Type B pancreatic cell (in vitro differentiated cells): ENCODE data around the gene KCNJ6. TPM values are rescaled to one million over a fixed set of nuclear protein-coding genes. Genes with fewer than 3 reads are reported as not detected.

Experiments used
- DNase-seq: peaks from one replicate; pipeline ENCODE4 v3.0.0; 2021; ENCODE audit warnings: mixed read lengths; ENCODE audit not compliant: unreplicated experiment; ENCODE audit errors: extremely low spot score
- H3K27ac Mint-ChIP-seq: 2 replicates; pipeline ENCODE4 v1.8.0; 2021; ENCODE audit warnings: mild to moderate bottlenecking, mixed read lengths
- H3K27me3 Mint-ChIP-seq: 2 replicates; pipeline ENCODE4 v1.8.0; 2021; ENCODE audit warnings: mixed read lengths
- H3K36me3 Mint-ChIP-seq: 2 replicates; pipeline ENCODE4 v1.8.0; 2021; ENCODE audit warnings: mixed read lengths
- H3K4me1 Mint-ChIP-seq: one replicate; pipeline ENCODE4 v1.8.0; 2021; ENCODE audit warnings: mixed read lengths; ENCODE audit not compliant: unreplicated experiment
- H3K4me3 Mint-ChIP-seq: 2 replicates; pipeline ENCODE4 v1.8.0; 2021; ENCODE audit warnings: mild to moderate bottlenecking, mixed read lengths
- H3K9me3 Mint-ChIP-seq: 2 replicates; pipeline ENCODE4 v1.8.0; 2021; ENCODE audit warnings: mixed read lengths
- total RNA-seq: library from RNA; stranded (reverse); gene quantifications from 2 replicates; pipeline ENCODE4 v1.2.1, GENCODE V29; 2021; ENCODE audit warnings: low replicate concordance
- TF ChIP-seq, protein P1 (sequence below): fragments of 200-600 bp; sonication (generic); conservative IDR thresholded peaks from 2 replicates; pipeline ENCODE4 v1.5.0; 2021; ENCODE audit warnings: antibody characterized with exemption, mild to moderate bottlenecking

KCNJ6 gene
- total RNA-seq, 1 donor from 2014 or later = 2.1 TPM

GRCh38 chr21:37742115-37742514, 174.1 kb downstream of the KCNJ6 start:
- Mint-ChIP-seq H3K9me3 (no peaks in the 10 kb centered on the region), H3K27me3 (peaks cover 33% of the 10 kb centered on the region), H3K27ac (no peak overlapping the region), H3K36me3 (no peaks in the 10 kb centered on the region), H3K4me1 (no peaks in the 10 kb centered on the region), H3K4me3 (no peak overlapping the region)
- TF ChIP-seq, protein P1, sequence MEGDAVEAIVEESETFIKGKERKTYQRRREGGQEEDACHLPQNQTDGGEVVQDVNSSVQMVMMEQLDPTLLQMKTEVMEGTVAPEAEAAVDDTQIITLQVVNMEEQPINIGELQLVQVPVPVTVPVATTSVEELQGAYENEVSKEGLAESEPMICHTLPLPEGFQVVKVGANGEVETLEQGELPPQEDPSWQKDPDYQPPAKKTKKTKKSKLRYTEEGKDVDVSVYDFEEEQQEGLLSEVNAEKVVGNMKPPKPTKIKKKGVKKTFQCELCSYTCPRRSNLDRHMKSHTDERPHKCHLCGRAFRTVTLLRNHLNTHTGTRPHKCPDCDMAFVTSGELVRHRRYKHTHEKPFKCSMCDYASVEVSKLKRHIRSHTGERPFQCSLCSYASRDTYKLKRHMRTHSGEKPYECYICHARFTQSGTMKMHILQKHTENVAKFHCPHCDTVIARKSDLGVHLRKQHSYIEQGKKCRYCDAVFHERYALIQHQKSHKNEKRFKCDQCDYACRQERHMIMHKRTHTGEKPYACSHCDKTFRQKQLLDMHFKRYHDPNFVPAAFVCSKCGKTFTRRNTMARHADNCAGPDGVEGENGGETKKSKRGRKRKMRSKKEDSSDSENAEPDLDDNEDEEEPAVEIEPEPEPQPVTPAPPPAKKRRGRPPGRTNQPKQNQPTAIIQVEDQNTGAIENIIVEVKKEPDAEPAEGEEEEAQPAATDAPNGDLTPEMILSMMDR = no peak
- DNase-seq = no peak

- Mint-ChIP-seq H3K27me3 (peaks cover 49% of the 10 kb centered on the region), H3K27ac (no peak overlapping the region), H3K4me3 (no peak overlapping the region), H3K4me1 (no peaks in the 10 kb centered on the region), H3K9me3 (no peaks in the 10 kb centered on the region), H3K36me3 (no peaks in the 10 kb centered on the region)
- TF ChIP-seq, protein P1 = no peak
- DNase-seq = no peak
These were observed 178.3 kb downstream of the KCNJ6 start for GRCh38 chr21:37737996-37738395.

DNA sequence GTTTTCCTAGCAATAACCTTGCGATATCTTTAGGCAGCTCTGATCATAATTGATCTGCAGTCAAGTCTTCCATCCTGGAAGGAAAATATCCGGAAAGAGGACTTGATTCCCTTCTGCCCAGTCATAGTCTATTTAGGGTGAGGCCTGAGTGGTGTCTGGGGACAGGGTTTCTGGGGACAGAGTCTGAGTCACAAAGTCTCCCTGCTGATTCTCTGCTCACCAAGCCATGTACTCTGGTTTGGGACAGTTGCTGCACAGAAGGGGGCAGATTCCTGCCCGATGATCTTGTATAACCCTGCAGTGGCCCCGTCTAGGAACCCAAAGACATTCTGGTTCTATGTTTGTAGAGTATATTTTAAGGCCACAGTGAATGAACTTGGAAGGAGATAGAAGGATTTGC, 178.8 kb downstream of the KCNJ6 start:
- no peak for DNase-seq
- H3K27ac Mint-ChIP-seq = no peak overlapping the region
- H3K36me3 Mint-ChIP-seq = no peaks in the 10 kb centered on the region
- no peaks in the 10 kb centered on the region for H3K9me3 Mint-ChIP-seq
- TF ChIP-seq, protein P1 = no peak
- no peak overlapping the region for H3K4me3 Mint-ChIP-seq
- H3K4me1 Mint-ChIP-seq = no peaks in the 10 kb centered on the region
- peaks cover 48% of the 10 kb centered on the region for H3K27me3 Mint-ChIP-seq

DNA sequence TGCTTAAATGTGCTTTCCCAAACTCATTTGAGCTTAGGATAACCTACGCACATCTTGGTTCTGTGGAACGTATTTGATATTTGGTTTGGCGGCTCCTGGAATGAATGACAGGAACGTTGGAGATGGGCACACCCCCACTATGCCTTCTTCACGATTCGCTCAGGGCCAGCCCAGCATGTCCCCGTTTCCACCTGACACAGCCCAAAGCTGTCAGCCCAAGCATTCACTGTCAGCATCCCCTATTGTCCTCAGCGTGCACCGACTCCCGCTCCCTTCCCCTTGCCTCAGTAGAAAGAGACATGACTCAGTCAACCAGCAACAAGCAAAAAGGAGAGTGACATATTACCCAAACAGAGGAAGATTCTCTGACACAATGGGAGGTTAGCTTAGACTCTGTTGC, 181.4 kb downstream of the KCNJ6 start:
- Mint-ChIP-seq H3K27me3 (peaks cover 54% of the 10 kb centered on the region), H3K9me3 (no peaks in the 10 kb centered on the region), H3K4me3 (no peak overlapping the region), H3K4me1 (no peaks in the 10 kb centered on the region), H3K36me3 (no peaks in the 10 kb centered on the region), H3K27ac (no peak overlapping the region)
- TF ChIP-seq, protein P1 = no peak
- no peak for DNase-seq

DNA sequence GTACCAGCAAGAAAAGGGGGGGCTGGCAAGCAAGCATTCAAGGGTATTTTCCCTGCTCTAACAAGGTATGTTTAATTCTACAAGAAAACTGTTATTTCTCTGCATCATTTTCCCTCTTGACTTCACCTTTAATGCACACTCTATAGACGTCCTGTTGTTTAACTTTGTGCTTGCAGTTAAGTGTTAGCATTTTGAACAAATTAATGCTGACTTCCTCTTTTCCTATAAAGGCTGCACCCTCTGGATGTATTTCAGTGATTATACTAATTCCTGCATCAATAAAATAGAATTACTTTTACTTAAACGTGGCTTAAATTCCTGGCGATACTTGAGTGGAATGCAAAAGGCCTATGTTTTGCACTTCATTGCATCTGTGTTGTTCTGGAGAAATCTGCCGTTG, 183.3 kb downstream of the KCNJ6 start:
- no peaks in the 10 kb centered on the region for H3K36me3 Mint-ChIP-seq
- no peaks in the 10 kb centered on the region for H3K9me3 Mint-ChIP-seq
- DNase-seq = no peak
- H3K4me3 Mint-ChIP-seq = no peak overlapping the region
- H3K4me1 Mint-ChIP-seq = no peaks in the 10 kb centered on the region
- TF ChIP-seq, protein P1 = no peak
- no peak overlapping the region for H3K27ac Mint-ChIP-seq
- H3K27me3 Mint-ChIP-seq = peaks cover 50% of the 10 kb centered on the region

DNA sequence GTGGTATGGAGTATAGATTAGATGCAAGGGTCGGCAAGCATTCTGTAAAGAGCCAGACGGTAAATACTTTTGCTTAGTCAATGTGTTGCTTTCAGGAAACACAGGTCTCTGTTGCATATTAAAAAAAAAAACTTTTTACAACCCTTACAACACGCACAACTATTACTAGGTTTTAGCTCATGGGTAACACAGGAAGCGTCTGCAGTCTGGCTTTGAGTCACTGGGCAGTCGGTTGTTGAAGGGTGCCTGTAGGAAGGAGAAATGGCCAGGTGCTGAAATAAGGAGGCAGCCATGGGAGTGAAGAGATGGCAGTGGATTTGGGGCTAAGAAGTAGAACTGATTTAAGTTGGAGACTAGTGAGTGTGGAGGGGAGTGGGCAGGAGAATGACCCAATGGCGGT, 192.1 kb downstream of the KCNJ6 start:
- Mint-ChIP-seq H3K27me3 (peaks cover 44% of the 10 kb centered on the region), H3K9me3 (no peaks in the 10 kb centered on the region), H3K27ac (no peak overlapping the region), H3K36me3 (no peaks in the 10 kb centered on the region), H3K4me3 (no peak overlapping the region), H3K4me1 (no peaks in the 10 kb centered on the region)
- TF ChIP-seq, protein P1 = no peak
- no peak for DNase-seq
